K562 (cell line): ENCODE results near the gene ARID5B. TPM values are rescaled to one million over a fixed set of nuclear protein-coding genes. Genes with fewer than 3 reads are reported as not detected.

ENCODE experiments used
- ATAC-seq: fragments of 200-7000 bp; cut with Tn5 transposase; 3 replicates; pipeline ENCODE4 v1.9.1; 2020; ENCODE audit warnings: moderate library complexity
- BruUV-seq: library from RNA; stranded (reverse); fragments of 400-500 nt; replicated peaks from 2 replicates; lab custom pipeline; 2021; lab: Mats Ljungman, UMichigan
- CTCF ChIA-PET: fragments of 300-600 bp; formaldehyde crosslinking; extraction: SDS; loops from one replicate; lab custom pipeline; 2021; ENCODE audit warnings: low intra/inter-chr PET ratio; lab: Yijun Ruan, JAX
- POLR2A ChIA-PET: fragments of 300-600, 350-650 bp; sonication (Branson Sonifier 250); formaldehyde crosslinking; extraction: SDS; loops from one replicate; lab custom pipeline; 2021; ENCODE audit warnings: antibody characterized with exemption, inconsistent platforms; lab: Yijun Ruan, JAX
- DNase-seq, 4 experiments: peaks; one replicate each; pipeline versions ENCODE4 v3.0.0 to v3.0.0-alpha.2; 2011 to 2018; ENCODE audit warnings: low spot score in 3 of 4, mixed read lengths in 3 of 4; ENCODE audit errors: extremely low read depth in 1 of 4
- FAIRE-seq: peaks from 2 replicates; lab custom pipeline; 2011; peaks lifted over from hg19 to GRCh38; lab: Jason Lieb, UNC
- H2AFZ ChIP-seq: 2 replicates; pipeline ENCODE4 v1.6.0; 2011; ENCODE audit warnings: low read depth, low read length, control low read depth, inconsistent platforms
- H3K27ac ChIP-seq: fragments of 200-600 bp; 3 replicates; pipeline ENCODE4 v1.8.0; 2011; ENCODE audit warnings: low read depth, mild to moderate bottlenecking, control low read depth, inconsistent platforms, low read length, moderate library complexity, mixed read lengths; ENCODE audit errors: extremely low read depth
- H3K27me3 ChIP-seq, 2 experiments: fragments of 300-600 bp in 1 of 2; 2 replicates in 1 of 2; 3 replicates in 1 of 2; pipeline versions ENCODE4 v1.6.0 to v1.8.0; 2011; ENCODE audit warnings: inconsistent platforms in 2 of 2, low read length in 2 of 2, mild to moderate bottlenecking in 1 of 2, mixed read lengths in 1 of 2, moderate library complexity in 1 of 2; ENCODE audit not compliant: control insufficient read depth in 2 of 2, insufficient read depth in 2 of 2
- H3K36me3 ChIP-seq: fragments of 300-600 bp; 3 replicates; pipeline ENCODE4 v1.8.0; 2011; ENCODE audit warnings: mild to moderate bottlenecking, low read length, inconsistent platforms; ENCODE audit not compliant: control insufficient read depth, insufficient read depth
- H3K4me1 ChIP-seq, 2 experiments: fragments of 200-600 bp in 1 of 2; replicated peaks in 1 of 2; 2 replicates in 1 of 2; 3 replicates in 1 of 2; pipeline versions ENCODE4 v1.5.1 to v1.8.0; 2011; ENCODE audit warnings: inconsistent platforms in 2 of 2, low read length in 2 of 2, mild to moderate bottlenecking in 1 of 2, mixed read lengths in 1 of 2, moderate library complexity in 1 of 2; ENCODE audit not compliant: control insufficient read depth in 2 of 2, insufficient read depth in 2 of 2
- H3K4me2 ChIP-seq: 2 replicates; pipeline ENCODE4 v1.6.1; 2011; ENCODE audit warnings: low read length, control low read depth, inconsistent platforms, mixed read lengths; ENCODE audit not compliant: insufficient read depth
- H3K4me3 ChIP-seq: fragments of 200-600 bp; sonication (generic), shearing (Covaris generic); 2 replicates; pipeline ENCODE4 v1.5.1; 2016; ENCODE audit warnings: control low read depth, inconsistent platforms
- H3K79me2 ChIP-seq: fragments of 200-600 bp; 3 replicates; pipeline ENCODE4 v1.8.0; 2011; ENCODE audit warnings: low read length, inconsistent platforms; ENCODE audit not compliant: control insufficient read depth, insufficient read depth
- H3K9ac ChIP-seq, 2 experiments: 2 replicates each; pipeline versions ENCODE4 v1.6.0 to v1.6.1; 2011; ENCODE audit warnings: low read depth in 2 of 2, low read length in 2 of 2, control low read depth in 1 of 2, inconsistent platforms in 1 of 2, mild to moderate bottlenecking in 1 of 2, mixed read lengths in 1 of 2; ENCODE audit not compliant: insufficient read depth in 1 of 2
- H3K9me1 ChIP-seq: one replicate; pipeline ENCODE4 v1.6.0; 2011; ENCODE audit warnings: inconsistent platforms, mild to moderate bottlenecking, low read length, moderate library complexity; ENCODE audit not compliant: control insufficient read depth, insufficient read depth
- H3K9me3 ChIP-seq: replicated peaks from 2 replicates; pipeline ENCODE4 v1.5.1; 2011; ENCODE audit warnings: low read depth, low read length, inconsistent platforms; ENCODE audit not compliant: control insufficient read depth, insufficient read depth
- H4K20me1 ChIP-seq: replicated peaks from 2 replicates; pipeline ENCODE4 v1.6.1; 2011; ENCODE audit warnings: low read length, inconsistent platforms, mixed read lengths; ENCODE audit not compliant: control insufficient read depth, insufficient read depth
- ERF ChIP-seq: fragments of 450-650 bp; formaldehyde crosslinking; IDR thresholded peaks from 2 replicates; pipeline ENCODE4 v1.4.0; 2020; ENCODE audit warnings: mild to moderate bottlenecking, mixed read lengths
- FOXM1 ChIP-seq, 2 experiments: fragments of 450-650 bp in 1 of 2; sonication (generic) in 1 of 2; formaldehyde crosslinking in 1 of 2; IDR thresholded peaks; 2 replicates each; pipeline versions ENCODE4 v1.6.1 to v1.9.0; 2017 to 2022; ENCODE audit warnings: low read depth in 2 of 2, mild to moderate bottlenecking in 2 of 2, missing genetic modification reagents in 1 of 2, moderate library complexity in 1 of 2
- GATAD2A ChIP-seq: fragments of 450-650 bp; IDR thresholded peaks from 2 replicates; pipeline ENCODE4 v1.6.1; 2017
- HNRNPH1 ChIP-seq: fragments of 200-400 bp; formaldehyde crosslinking; optimal IDR thresholded peaks from 2 replicates; pipeline ENCODE3; 2017; ENCODE audit warnings: low read depth, mild to moderate bottlenecking, low read length, moderate library complexity
- POLR2AphosphoS5 ChIP-seq: IDR thresholded peaks from 2 replicates; pipeline ENCODE4 v1.6.1; 2011; ENCODE audit warnings: mild to moderate bottlenecking, low read depth, low read length, moderate library complexity; ENCODE audit not compliant: control insufficient read depth, insufficient read depth
- PRPF4 ChIP-seq: fragments of 200-400 bp; formaldehyde crosslinking; IDR thresholded peaks from one replicate; pipeline ENCODE4 v1.6.1; 2017; ENCODE audit warnings: low read length, low read depth, mild to moderate bottlenecking; ENCODE audit not compliant: insufficient read depth, poor library complexity, severe bottlenecking
- PTTG1 ChIP-seq: fragments of 450-650 bp; IDR thresholded peaks from 2 replicates; pipeline ENCODE4 v1.6.1; 2016; ENCODE audit warnings: low read depth, mild to moderate bottlenecking, missing genetic modification characterization, missing compliant biosample characterization
- SIX5 ChIP-seq, 2 experiments: IDR thresholded peaks; 2 replicates each; pipeline ENCODE4 v1.6.1; 2011; ENCODE audit warnings: low read length in 2 of 2, borderline replicate concordance in 1 of 2, low read depth in 1 of 2, mild to moderate bottlenecking in 1 of 2, moderate library complexity in 1 of 2; ENCODE audit not compliant: insufficient read depth in 1 of 2
- TEAD1 ChIP-seq, 2 experiments: fragments of 450-650 bp in 1 of 2; sonication (generic) in 1 of 2; formaldehyde crosslinking; IDR thresholded peaks; 2 replicates each; pipeline versions ENCODE4 v1.4.0 to v1.8.0; 2020 to 2022; ENCODE audit warnings: mild to moderate bottlenecking in 2 of 2, missing genetic modification reagents in 1 of 2
- ZNF140 ChIP-seq: fragments of 250-450 bp; sonication (Bioruptor Pico); IDR thresholded peaks from 2 replicates; pipeline ENCODE4 v1.8.0; 2021; ENCODE audit warnings: moderate library complexity, mild to moderate bottlenecking, inconsistent platforms
- WGBS: fragments of 100-300 bp; shearing (Covaris generic); methylation state at CpG from one replicate; pipeline ENCODE4 v1.1.6; 2016; ENCODE audit warnings: low coverage, mixed read lengths; ENCODE audit not compliant: insufficient coverage; ENCODE audit errors: missing lambda C conversion rate; 5-methylcytosine and 5-hydroxymethylcytosine counted together
- in situ Hi-C: fragments of 300-500 bp; cut with MboI; formaldehyde crosslinking; loops from 4 replicates; pipeline ENCODE4 v1.15.0; 2018; ENCODE audit warnings: inconsistent platforms, mixed read lengths
- intact Hi-C: fragments of 100-400 bp; cut with micrococcal nuclease; formaldehyde crosslinking; loops from 2 replicates; pipeline ENCODE4 v1.14.2; 2022
- polyA plus RNA-seq, 8 experiments: library from polyadenylated mRNA; depleted of rRNA in 4 of 8; stranded (reverse) in 5 of 8; unstranded in 3 of 8; fragments of >200 nt; fragmentation: Nextera tagmentation in 2 of 8; fragmentation: Illumina TruSeq in 1 of 8; extraction: Ambion mirVana in 2 of 8; extraction: Trizol in 1 of 8; gene quantifications; 2 replicates each; pipeline versions ENCODE4 v1.2.1 to v1.2.3, GENCODE V29; 2011 to 2014; ENCODE audit warnings: inconsistent platforms in 1 of 8, missing spikeins in 1 of 8
- total RNA-seq, 7 experiments: library from RNA; depleted of rRNA in 6 of 7; stranded (reverse); fragments of >200 nt in 6 of 7; fragmentation: Illumina TruSeq in 2 of 7; extraction: Trizol in 2 of 7; gene quantifications; 2 replicates each; pipeline versions ENCODE4 v1.2.1 to v1.2.3, GENCODE V29; 2011 to 2021; ENCODE audit warnings: low replicate concordance in 1 of 7
- TF ChIP-seq, protein P1 (sequence below), 3 experiments: IDR thresholded peaks in 2 of 3; conservative IDR thresholded peaks in 1 of 3; 2 replicates each; pipeline ENCODE4 v1.5.1; 2011 to 2012; ENCODE audit warnings: low read length in 3 of 3, mild to moderate bottlenecking in 3 of 3, control low read depth in 2 of 3, improper control_type of control experiment in 1 of 3, inconsistent platforms in 1 of 3, low read depth in 1 of 3, mixed read lengths in 1 of 3, moderate library complexity in 1 of 3; ENCODE audit not compliant: insufficient read depth in 2 of 3
- TF ChIP-seq, protein P2 (sequence below): sonication (generic); formaldehyde crosslinking; IDR thresholded peaks from 2 replicates; pipeline ENCODE4 v1.8.0; 2022; ENCODE audit warnings: mild to moderate bottlenecking, low read depth, missing genetic modification reagents

The ARID5B gene
- total and polyA plus RNA-seq, 9 of the 15 experiments (the other 6 are each of a cell fraction or from before 2014, with no cell fraction given), result 0.48 to 1.6 (median 0.80) TPM

- no peak overlapping the region for H3K27ac ChIP-seq
- POLR2A ChIA-PET, result interaction anchor here (0.8 to 1.9 kb wide), 3 partner anchors 9 to 10 kb away, joined by 3 to 6 read pairs (median 5); no protein-coding TSS in a partner anchor
- intact Hi-C loops, result no loop called here
- H3K4me3 ChIP-seq, result no peak overlapping the region
- no peak for FAIRE-seq
- no peak for ATAC-seq
- no peak for DNase-seq
- H4K20me1 ChIP-seq, result no peaks in the 10 kb centered on the region
- no peaks in the 10 kb centered on the region for H3K9me3 ChIP-seq
- CTCF ChIA-PET, result no interaction called here
- H3K9ac ChIP-seq, result no peak overlapping the region
- no peak for TF ChIP-seq HNRNPH1
- TF ChIP-seq SIX5 (IDR thresholded peaks at IDR 0.05; ENCODE audit: borderline replicate concordance in 1 of 2, insufficient read depth in 1 of 2, low read depth in 1 of 2, low read length in 2 of 2), result no peak
- TF ChIP-seq PRPF4, result no peak
- TF ChIP-seq TEAD1 (CRISPR knock-in tag; IDR thresholded peaks at IDR 0.05), result no peak
- TF ChIP-seq ZNF140 (CRISPR knock-in tag), result no peak
- no peak for TF ChIP-seq GATAD2A
- TF ChIP-seq POLR2AphosphoS5, result no peak
- TF ChIP-seq, protein P1, sequence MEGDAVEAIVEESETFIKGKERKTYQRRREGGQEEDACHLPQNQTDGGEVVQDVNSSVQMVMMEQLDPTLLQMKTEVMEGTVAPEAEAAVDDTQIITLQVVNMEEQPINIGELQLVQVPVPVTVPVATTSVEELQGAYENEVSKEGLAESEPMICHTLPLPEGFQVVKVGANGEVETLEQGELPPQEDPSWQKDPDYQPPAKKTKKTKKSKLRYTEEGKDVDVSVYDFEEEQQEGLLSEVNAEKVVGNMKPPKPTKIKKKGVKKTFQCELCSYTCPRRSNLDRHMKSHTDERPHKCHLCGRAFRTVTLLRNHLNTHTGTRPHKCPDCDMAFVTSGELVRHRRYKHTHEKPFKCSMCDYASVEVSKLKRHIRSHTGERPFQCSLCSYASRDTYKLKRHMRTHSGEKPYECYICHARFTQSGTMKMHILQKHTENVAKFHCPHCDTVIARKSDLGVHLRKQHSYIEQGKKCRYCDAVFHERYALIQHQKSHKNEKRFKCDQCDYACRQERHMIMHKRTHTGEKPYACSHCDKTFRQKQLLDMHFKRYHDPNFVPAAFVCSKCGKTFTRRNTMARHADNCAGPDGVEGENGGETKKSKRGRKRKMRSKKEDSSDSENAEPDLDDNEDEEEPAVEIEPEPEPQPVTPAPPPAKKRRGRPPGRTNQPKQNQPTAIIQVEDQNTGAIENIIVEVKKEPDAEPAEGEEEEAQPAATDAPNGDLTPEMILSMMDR (IDR thresholded peaks at IDR 0.05 in 2 of 3, conservative IDR thresholded peaks at IDR 0.05 in 1 of 3; ENCODE audit: insufficient read depth in 2 of 3, low read depth in 1 of 3, low read length in 3 of 3), result no peak
- TF ChIP-seq, protein P2, sequence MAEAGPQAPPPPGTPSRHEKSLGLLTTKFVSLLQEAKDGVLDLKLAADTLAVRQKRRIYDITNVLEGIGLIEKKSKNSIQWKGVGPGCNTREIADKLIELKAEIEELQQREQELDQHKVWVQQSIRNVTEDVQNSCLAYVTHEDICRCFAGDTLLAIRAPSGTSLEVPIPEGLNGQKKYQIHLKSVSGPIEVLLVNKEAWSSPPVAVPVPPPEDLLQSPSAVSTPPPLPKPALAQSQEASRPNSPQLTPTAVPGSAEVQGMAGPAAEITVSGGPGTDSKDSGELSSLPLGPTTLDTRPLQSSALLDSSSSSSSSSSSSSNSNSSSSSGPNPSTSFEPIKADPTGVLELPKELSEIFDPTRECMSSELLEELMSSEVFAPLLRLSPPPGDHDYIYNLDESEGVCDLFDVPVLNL (CRISPR knock-in tag), result no peak
- TF ChIP-seq PTTG1 (tag), result no peak
- TF ChIP-seq ERF (CRISPR knock-in tag), result no peak
- no peak for TF ChIP-seq FOXM1 (IDR thresholded peaks at IDR 0.05; ENCODE audit: low read depth)
- TF ChIP-seq FOXM1 (CRISPR knock-in tag; IDR thresholded peaks at IDR 0.05; ENCODE audit: low read depth), result no peak
- BruUV-seq, result no TSS peak
- WGBS, result 58% methylated on average over 2 of the region's 2 CpGs
- no peaks in the 10 kb centered on the region for H3K9me1 ChIP-seq
- H3K36me3 ChIP-seq, result no peaks in the 10 kb centered on the region
- in situ Hi-C loops, result no loop called here
- H3K4me1 ChIP-seq, result no peaks in the 10 kb centered on the region
- H2AFZ ChIP-seq, result no peak overlapping the region
- H3K4me2 ChIP-seq, result no peak overlapping the region
- no peaks in the 10 kb centered on the region for H3K27me3 ChIP-seq
- H3K79me2 ChIP-seq, result no peaks in the 10 kb centered on the region
Observed at GRCh38 chr10:61857746-61858145, 43.8 kb upstream of the ARID5B start.
